ENCODE results near the gene NAV2. TPM values are rescaled to one million over a fixed set of nuclear protein-coding genes. Genes with fewer than 3 reads are reported as not detected.

Gene NAV2
- total RNA-seq, 4 donors from 2014 or later, result 9.6 to 40.0 (median 23.1) TPM

DNA sequence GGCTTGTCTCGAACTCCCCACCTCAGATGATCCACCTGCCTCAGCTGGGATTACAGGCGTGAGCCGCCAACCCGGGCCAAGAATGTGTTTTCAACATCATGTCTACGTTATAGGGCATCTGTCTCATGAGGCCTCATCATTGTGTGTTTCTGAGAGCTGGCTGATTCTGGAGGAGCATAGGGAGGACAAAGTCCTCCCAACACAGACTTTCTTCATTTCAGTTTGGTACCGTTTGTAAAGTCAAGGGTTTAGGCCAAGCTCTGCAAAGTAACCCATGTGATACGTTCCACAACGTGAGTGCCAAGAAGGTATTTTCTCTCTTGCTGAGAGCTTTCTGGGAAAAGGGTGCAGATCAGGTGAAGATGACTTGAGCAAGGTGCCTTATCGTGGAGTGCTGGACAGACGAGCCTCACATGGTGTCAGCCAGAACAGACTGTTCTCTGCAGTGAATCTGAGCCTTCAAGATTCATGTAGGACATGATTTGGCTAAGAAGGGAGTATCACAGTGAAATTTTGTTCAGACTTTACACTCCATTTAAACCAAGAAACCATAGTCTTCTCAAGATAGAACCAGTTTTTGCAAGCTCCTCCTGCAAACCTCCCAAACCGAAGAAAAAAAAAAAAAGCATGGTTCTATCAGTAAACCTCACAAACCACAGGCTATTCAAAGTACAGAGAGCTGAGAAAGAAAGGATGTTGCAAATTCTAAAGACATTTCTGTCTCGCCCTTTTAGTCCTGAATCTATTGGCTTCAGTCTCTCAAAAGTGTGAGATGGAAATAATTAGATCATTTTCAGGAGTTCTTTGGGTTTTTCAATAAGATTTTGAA is 376.0 kb downstream of the NAV2 start:
- no peaks in the 10 kb centered on the region for H3K9me3 ChIP-seq
- no peak overlapping the region for H3K4me3 ChIP-seq
- TF ChIP-seq POLR2AphosphoS5 (IDR thresholded peaks at IDR 0.05) (no peak), POLR2A (IDR thresholded peaks at IDR 0.05) (no peak), EP300 (IDR thresholded peaks at IDR 0.05; ENCODE audit: low read depth) (no peak)
- TF ChIP-seq, protein P1, sequence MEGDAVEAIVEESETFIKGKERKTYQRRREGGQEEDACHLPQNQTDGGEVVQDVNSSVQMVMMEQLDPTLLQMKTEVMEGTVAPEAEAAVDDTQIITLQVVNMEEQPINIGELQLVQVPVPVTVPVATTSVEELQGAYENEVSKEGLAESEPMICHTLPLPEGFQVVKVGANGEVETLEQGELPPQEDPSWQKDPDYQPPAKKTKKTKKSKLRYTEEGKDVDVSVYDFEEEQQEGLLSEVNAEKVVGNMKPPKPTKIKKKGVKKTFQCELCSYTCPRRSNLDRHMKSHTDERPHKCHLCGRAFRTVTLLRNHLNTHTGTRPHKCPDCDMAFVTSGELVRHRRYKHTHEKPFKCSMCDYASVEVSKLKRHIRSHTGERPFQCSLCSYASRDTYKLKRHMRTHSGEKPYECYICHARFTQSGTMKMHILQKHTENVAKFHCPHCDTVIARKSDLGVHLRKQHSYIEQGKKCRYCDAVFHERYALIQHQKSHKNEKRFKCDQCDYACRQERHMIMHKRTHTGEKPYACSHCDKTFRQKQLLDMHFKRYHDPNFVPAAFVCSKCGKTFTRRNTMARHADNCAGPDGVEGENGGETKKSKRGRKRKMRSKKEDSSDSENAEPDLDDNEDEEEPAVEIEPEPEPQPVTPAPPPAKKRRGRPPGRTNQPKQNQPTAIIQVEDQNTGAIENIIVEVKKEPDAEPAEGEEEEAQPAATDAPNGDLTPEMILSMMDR (IDR thresholded peaks at IDR 0.05), result no peak
- intact Hi-C loops (cut with DNase I; ENCODE audit: low total_unique reads), result no loop called here
- no peak for DNase-seq
- H3K4me1 ChIP-seq, result no peaks in the 10 kb centered on the region
- no peaks in the 10 kb centered on the region for H3K27me3 ChIP-seq
- in situ Hi-C loops (cut with MboI; ENCODE audit: low pct_ligation_motif_present in 1 of 4, low pct_unique_long_range_greater_than_20kb in 1 of 4, low sequenced_read_pairs in 3 of 4), result loop anchor here in 1 of 4 donors (25.0 kb wide), 1 partner anchor 526 kb away; no protein-coding TSS in a partner anchor
- peaks cover 0 to 20% (median 2%) of the 10 kb centered on the region in 4 donors for H3K36me3 ChIP-seq
- 53 to 78% methylated on average over 4 to 12 of the region's 12 CpGs for WGBS, 2 donors (ENCODE audit: low coverage in 1 of 2)
- no peak overlapping the region for H3K27ac ChIP-seq

DNA sequence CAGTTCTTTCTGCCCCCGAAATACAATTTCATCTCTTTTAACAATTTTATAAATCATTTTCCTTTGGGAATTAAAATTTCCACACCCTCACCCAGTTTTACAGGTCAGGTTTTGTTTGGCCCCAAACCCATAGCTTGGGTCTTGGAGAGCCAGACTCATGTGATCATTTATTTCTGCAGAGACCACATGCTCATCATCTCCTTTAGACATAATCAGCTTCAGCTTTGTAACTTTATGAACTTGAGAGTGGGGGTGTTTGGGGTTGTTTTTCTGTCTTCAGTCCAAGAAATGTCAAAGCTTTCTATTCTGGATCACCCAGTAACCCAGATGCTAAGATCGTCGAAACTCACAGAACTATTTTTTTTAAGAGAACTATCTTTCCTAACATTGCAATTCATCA is 376.7 kb downstream of the NAV2 start:
- DNase-seq, result no peak
- in situ Hi-C loops (cut with MboI; ENCODE audit: low pct_ligation_motif_present in 1 of 4, low pct_unique_long_range_greater_than_20kb in 1 of 4, low sequenced_read_pairs in 3 of 4) (loop anchor here in 1 of 4 donors (25.0 kb wide), 1 partner anchor 527 kb away; no protein-coding TSS in a partner anchor), intact Hi-C loops (cut with DNase I; ENCODE audit: low total_unique reads) (no loop called here)
- no peaks in the 10 kb centered on the region for H3K27me3 ChIP-seq
- H3K9me3 ChIP-seq, result no peaks in the 10 kb centered on the region
- H3K4me3 ChIP-seq, result no peak overlapping the region
- H3K36me3 ChIP-seq, result peaks cover 0 to 16% (median 2%) of the 10 kb centered on the region in 4 donors
- no peak overlapping the region for H3K27ac ChIP-seq
- H3K4me1 ChIP-seq, result no peaks in the 10 kb centered on the region
- TF ChIP-seq EP300 (IDR thresholded peaks at IDR 0.05; ENCODE audit: low read depth) (no peak), POLR2AphosphoS5 (IDR thresholded peaks at IDR 0.05) (no peak), POLR2A (IDR thresholded peaks at IDR 0.05) (no peak)
- TF ChIP-seq, protein P1 (IDR thresholded peaks at IDR 0.05), result no peak
- WGBS, 2 donors (ENCODE audit: low coverage in 1 of 2), result 67 to 76% methylated on average over 1 to 3 of the region's 3 CpGs

DNA sequence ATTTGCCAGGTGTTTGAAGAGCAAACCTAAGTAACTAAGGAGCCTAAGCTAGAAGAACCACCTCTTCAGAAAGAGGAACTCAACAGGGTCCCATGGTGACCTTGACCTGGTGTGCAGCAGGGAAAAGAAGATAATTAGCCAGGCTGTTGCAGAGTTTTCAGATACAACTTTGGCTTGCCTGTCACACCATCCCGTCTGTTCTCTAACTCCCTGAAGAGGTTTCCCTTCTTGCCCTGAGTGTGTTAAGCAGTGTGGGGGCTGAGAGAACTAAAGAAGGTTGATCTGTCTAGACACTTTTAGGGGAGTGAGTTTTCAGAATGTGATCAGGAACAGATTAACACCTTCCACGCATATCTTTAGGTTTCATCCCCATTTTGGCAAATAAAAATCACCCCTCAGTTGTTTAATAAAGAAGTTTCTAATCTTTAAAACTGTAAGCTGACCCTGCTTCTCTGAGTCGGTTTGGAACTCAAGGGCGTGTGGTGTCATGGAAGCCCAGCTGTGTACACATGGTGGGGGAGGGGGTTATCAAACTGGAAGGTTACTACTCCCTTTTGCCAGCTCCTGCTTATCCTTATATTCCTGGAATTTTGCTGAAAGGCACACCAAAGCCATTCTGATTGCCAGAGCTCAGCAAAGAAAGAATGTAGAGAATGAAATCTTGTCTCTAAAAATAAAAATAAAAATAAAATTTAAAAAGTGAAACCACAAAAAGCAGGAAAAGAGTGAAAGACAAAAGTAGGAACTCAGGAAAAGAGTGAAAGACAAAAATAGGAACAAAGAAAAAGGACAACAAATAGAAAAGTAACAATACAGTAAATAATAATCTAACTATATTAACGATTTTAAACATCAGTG is 377.4 kb downstream of the NAV2 start:
- Histone ChIP-seq H3K27ac (no peak overlapping the region), H3K9me3 (no peaks in the 10 kb centered on the region), H3K4me1 (no peaks in the 10 kb centered on the region), H3K4me3 (no peak overlapping the region), H3K27me3 (no peaks in the 10 kb centered on the region), H3K36me3 (peaks cover 0 to 16% (median 2%) of the 10 kb centered on the region in 4 donors)
- intact Hi-C loops (cut with DNase I; ENCODE audit: low total_unique reads) (no loop called here), in situ Hi-C loops (cut with MboI; ENCODE audit: low pct_ligation_motif_present in 1 of 4, low pct_unique_long_range_greater_than_20kb in 1 of 4, low sequenced_read_pairs in 3 of 4) (loop anchor here in 1 of 4 donors (25.0 kb wide), 1 partner anchor 528 kb away; no protein-coding TSS in a partner anchor)
- 50 to 56% methylated on average over 1 to 5 of the region's 5 CpGs for WGBS, 2 donors (ENCODE audit: low coverage in 1 of 2)
- TF ChIP-seq POLR2A (IDR thresholded peaks at IDR 0.05) (no peak), EP300 (IDR thresholded peaks at IDR 0.05; ENCODE audit: low read depth) (no peak), POLR2AphosphoS5 (IDR thresholded peaks at IDR 0.05) (no peak)
- TF ChIP-seq, protein P1 (IDR thresholded peaks at IDR 0.05), result no peak
- no peak for DNase-seq

All from transverse colon (tissue), 4 donors.